CD4-positive, alpha-beta T cell treated with Interferon gamma for 1 hour (primary cell): ENCODE data around the gene WDR72.
"Not testable (repeated sequence)": the region's sequence is repeated elsewhere in the genome, so short reads cannot be mapped to it uniquely, and the experiment has no call there.

Source experiments
- DNase-seq: peaks from one replicate; pipeline ENCODE4 v3.0.0-alpha.2; 2020

WDR72 gene

GRCh38 chr15:53695365-53695764, 64.1 kb downstream of the WDR72 start:
- DNase-seq = no peak

GRCh38 chr15:53694476-53694874, 65.0 kb downstream of the WDR72 start:
- no peak for DNase-seq

GRCh38 chr15:53693729-53694475, 65.6 kb downstream of the WDR72 start:
- DNase-seq = no peak

GRCh38 chr15:53684162-53684561, 75.3 kb downstream of the WDR72 start:
- not testable (repeated sequence) for DNase-seq

DNA sequence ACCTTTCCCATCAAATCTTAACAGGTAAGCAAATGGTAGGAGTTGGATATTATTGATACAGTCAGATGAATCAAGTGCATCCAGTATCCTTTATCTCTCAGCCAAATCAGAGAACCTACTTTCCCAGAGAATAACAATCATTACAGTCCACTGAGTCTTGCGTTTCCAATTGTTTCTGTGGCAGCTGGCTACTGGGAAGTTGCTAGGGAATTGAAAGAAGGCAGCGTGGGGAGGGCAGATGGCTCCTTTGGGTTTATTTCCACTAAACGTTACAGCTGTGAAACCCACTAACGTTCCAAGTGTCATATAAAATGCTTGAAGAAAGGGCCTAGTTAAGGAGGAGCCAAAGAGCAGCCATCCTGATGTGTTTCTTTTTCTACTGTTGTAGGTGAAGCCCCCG, 78.4 kb downstream of the WDR72 start:
- no peak for DNase-seq

DNA sequence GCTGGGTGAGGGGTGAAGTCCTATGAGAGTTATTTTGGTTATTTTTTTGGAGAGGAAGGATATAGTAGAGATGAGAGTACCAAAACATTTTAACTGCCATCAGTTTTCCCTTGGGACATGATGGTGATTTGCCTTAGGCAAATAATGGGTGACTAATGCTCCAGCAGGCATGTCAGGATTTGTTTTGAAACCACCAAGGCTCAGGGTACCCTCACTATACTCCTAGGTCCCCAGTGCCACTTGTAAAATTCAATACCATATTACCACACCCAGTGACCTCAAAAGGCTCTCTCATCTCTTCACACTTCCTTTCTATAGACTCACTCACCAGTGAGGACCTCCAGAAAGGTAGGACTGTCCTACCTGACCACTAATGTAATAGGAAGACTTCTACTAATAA, 83.6 kb downstream of the WDR72 start:
- no peak for DNase-seq

DNA sequence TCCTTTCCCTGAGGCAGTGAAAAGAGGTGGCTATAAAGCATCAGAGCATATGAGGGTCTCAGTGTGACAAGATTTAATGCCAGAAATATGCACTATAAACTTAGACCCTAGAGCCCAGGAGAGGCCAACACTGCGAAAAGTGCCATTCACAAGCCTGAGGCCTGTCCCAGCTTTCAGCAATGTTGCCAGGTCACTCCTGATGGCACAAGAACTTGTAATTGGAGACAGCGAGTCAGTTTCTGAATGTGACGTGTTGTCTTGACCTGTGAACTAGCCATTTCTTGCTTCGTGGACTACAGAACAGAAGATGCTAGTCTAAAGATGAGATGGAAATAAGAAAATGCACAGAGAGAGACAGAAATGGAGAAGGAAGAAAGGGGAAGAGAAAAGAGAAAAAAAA, 87.9 kb downstream of the WDR72 start:
- DNase-seq = no peak

- DNase-seq = no peak
These were observed 88.8 kb downstream of the WDR72 start for GRCh38 chr15:53670701-53671100.

- DNase-seq = no peak
These were observed 93.5 kb downstream of the WDR72 start for GRCh38 chr15:53665930-53666329.

DNA sequence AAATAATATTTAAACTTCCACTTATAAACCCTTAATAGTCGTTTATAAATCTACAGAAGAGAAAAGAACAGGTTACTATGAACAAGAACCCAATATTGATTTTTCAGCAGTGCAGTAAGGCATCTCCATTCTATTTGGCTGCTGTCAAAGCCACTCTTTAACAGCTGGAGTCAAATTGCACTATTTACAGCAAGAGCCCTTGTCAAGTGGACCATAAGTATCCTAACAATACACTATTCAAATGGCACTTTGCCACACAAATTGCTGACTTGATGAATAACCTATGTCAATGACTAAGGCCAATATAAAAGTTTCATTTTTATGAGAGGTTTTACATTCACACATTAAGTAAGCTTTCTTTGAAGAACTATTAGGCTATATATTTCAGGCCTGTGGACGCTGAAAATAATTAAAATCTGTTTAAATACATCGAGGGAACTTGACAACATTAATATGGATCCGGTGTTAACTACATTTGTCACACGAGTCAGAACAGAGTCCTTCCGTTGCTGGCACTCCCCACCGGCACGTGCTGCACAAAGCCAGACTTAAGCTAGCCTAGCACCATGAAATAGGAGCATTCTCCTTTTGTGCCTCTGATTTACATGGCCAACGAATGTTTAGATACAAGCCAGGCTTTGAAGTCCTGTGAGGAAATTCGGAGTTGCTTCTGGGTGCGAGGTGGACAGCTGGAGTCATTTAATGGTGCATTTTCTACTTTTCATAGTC, 100.5 kb downstream of the WDR72 start:
- no peak for DNase-seq

- DNase-seq = no peak
These were observed 101.2 kb downstream of the WDR72 start for GRCh38 chr15:53658255-53658654.

GRCh38 chr15:53648934-53649333, 110.5 kb downstream of the WDR72 start:
- no peak for DNase-seq

DNA sequence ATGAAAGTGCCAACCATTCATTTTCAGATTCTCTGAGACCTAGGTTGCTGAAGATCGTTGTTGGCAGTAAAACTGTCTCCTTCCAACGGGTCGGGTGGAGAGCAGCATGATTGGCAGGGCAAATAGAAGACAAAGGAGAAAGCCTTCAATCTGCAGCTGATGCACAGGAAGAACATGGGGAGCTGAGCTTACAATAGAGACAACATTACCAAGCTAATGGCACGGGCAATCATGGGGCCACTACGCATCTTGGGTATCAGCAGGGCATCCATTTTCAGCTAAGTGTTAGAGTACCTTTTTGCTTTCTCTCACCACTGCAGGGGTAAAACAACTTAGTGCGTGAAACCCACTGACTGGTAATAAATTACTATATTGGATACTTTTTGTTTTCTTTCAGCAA, 114.8 kb downstream of the WDR72 start:
- DNase-seq = no peak

GRCh38 chr15:53634517-53635106, 124.9 kb downstream of the WDR72 start:
- DNase-seq = no peak

GRCh38 chr15:53627279-53627678, 132.2 kb downstream of the WDR72 start:
- DNase-seq = no peak

DNA sequence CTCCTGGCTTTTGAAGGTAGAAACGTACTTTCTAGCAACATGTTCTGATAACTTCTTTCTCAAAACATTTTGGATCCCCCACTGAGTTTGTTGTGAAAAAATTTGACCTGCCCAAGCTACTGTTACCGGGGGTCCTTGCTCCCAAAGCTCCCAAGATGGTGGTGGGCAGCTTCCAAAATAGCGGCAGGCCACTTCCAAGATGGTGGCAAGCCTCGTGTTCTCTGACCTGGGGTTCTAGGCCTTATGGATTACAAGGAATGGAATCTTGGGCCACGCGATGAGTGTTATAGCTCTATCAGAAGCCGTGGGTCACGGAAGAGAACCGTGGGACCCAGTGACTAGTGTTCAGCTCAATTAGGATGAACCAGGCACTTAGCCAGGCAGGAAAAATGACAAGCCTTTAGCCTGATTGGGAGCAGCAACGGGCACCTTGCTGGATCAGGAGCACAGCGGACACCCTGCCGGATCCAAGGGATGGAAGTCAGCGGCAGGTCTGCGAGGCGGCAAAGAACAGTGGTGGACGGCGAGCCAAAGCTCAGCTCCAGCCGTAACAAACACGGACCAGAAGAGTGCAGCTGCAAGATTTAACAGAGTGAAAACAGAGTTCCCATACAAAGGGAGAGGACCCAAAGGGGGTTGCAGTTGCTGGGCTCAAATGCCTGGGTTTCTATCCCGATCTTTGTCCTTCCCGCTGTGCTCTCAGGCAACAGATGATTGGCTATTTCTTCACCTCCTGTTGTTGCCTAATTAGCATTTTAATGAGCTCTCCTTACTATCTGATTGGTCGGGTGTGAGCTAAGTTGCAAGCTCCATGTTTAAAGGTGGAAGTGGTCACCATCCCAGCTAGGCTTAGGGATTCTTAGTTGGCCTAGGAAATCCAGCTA, 133.3 kb downstream of the WDR72 start:
- no peak for DNase-seq

- no peak for DNase-seq
These were observed 134.2 kb downstream of the WDR72 start for GRCh38 chr15:53625260-53625659.

GRCh38 chr15:53618461-53618860, 141.0 kb downstream of the WDR72 start:
- no peak for DNase-seq

DNA sequence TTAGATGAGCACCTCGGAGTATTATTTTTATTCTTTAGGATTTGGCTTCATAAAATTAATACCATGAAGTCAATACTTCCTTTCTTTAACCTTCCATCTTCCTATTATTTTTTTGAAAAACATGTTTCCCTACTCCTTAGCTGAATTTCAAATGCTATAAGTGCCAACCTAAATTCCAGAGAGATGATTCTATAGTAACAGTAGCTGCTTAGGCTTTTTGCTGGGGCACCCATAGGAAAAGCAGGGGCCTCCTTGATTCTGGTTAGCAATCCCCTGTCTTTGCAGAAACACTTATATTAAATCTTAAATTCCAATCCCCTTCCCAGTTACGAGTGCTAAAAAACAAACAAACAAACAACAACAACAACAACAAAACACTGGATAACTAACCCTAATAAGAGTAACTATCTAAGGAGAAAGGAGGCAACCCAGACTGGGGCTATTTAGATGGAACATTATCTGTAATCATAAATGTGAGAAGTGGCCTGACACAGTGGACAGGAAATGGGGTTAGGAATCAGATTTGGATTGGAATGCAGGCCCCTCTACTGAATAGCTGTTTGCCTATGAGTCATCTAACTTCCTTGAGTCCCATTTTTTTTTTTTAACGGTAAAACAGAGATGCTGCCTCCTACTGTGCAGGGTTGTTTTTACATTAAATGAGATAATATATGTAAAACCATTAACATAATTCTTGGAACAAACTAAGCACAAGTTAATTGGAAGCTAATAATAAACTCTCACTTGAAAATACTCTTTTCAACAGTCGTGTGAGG, 148.1 kb downstream of the WDR72 start:
- no peak for DNase-seq

- no peak for DNase-seq
These were observed 168.4 kb downstream of the WDR72 start for GRCh38 chr15:53591041-53591440.

DNA sequence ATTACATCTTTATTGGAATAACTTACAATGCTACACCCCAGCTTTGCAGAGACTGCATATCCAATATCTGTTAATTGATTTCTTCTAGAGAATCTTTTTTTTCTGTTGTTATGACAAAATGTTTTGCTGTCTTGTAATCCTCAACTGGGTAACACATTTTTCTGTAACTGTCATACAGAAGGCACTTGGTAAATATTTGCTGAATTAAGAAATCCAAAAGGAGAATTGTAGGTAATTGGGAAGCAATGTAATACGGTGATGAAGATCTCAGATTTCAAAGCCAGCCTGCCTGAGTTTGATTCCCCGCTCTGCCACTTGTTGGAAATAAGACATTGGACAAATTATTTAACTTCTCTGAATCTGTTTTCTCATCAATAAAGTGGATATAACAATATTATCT, 169.1 kb downstream of the WDR72 start:
- DNase-seq = no peak

DNA sequence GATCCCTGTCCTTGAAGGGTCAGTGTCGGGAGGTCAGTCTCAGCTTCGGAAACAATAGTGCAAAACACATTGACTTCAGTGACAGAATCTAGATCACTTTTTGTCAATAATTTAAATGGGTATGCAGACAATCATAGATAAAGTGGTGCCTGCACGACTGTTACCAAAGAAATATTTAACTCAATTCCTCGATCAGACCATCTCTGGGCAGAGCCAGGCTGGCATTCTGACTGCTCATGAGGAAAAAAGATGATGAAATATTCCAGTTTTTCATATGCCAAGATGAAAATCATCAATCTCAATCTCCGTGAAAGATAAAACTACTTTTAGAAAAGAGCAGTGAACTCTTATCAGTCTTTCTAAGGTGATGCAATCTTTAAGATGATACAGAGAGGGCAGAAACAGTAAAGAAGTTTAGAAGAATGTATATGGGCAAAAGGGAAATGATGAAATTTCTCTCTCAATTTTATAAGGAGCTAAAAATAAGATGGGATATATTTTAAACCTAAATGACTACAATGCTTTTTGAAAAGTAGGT, 169.9 kb downstream of the WDR72 start:
- DNase-seq = no peak
